HFF-Myc (cell line): Measurements from ENCODE around the gene RPL7A.
"Not testable (repeated sequence)": the region's sequence is repeated elsewhere in the genome, so short reads cannot be mapped to it uniquely, and the experiment has no call there.

Experiments
- DNase-seq: peaks from one replicate; pipeline ENCODE4 v3.0.0-alpha.2; 2011; ENCODE audit warnings: low read depth; ENCODE audit errors: extremely low read depth
- H3K4me3 ChIP-seq: replicated peaks from 2 replicates; pipeline ENCODE4 v1.5.1; 2011; ENCODE audit warnings: low read depth, mild to moderate bottlenecking, control low read depth, low read length
- TF ChIP-seq, protein P1 (sequence below): IDR thresholded peaks from 2 replicates; pipeline ENCODE4 v1.5.1; 2012; ENCODE audit warnings: mild to moderate bottlenecking, low read depth, low read length, control low read depth; ENCODE audit errors: missing control alignments

RPL7A gene

DNA sequence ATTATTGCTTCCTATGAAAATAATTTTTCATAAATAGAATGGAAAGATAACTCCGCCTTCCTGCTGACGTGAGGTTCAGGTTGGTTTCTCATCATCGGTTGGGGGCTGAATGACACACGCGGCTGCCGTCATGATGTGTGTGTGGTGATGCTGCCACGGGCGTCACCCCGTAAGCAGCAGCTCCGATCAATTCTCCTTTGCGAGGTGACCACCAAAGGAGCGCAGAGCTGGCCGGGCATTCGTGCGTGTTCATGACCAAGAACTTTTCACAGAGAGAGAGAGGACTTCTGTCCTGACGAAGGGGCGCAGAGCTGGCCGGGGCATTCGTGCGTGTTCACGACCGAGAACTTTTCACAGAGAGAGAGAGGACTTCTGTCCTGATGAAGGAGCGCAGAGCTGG lies 42.3 kb upstream of the RPL7A start:
- TF ChIP-seq, protein P1, sequence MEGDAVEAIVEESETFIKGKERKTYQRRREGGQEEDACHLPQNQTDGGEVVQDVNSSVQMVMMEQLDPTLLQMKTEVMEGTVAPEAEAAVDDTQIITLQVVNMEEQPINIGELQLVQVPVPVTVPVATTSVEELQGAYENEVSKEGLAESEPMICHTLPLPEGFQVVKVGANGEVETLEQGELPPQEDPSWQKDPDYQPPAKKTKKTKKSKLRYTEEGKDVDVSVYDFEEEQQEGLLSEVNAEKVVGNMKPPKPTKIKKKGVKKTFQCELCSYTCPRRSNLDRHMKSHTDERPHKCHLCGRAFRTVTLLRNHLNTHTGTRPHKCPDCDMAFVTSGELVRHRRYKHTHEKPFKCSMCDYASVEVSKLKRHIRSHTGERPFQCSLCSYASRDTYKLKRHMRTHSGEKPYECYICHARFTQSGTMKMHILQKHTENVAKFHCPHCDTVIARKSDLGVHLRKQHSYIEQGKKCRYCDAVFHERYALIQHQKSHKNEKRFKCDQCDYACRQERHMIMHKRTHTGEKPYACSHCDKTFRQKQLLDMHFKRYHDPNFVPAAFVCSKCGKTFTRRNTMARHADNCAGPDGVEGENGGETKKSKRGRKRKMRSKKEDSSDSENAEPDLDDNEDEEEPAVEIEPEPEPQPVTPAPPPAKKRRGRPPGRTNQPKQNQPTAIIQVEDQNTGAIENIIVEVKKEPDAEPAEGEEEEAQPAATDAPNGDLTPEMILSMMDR, result no peak
- DNase-seq, result no peak
- H3K4me3 ChIP-seq, result no peak overlapping the region

DNA sequence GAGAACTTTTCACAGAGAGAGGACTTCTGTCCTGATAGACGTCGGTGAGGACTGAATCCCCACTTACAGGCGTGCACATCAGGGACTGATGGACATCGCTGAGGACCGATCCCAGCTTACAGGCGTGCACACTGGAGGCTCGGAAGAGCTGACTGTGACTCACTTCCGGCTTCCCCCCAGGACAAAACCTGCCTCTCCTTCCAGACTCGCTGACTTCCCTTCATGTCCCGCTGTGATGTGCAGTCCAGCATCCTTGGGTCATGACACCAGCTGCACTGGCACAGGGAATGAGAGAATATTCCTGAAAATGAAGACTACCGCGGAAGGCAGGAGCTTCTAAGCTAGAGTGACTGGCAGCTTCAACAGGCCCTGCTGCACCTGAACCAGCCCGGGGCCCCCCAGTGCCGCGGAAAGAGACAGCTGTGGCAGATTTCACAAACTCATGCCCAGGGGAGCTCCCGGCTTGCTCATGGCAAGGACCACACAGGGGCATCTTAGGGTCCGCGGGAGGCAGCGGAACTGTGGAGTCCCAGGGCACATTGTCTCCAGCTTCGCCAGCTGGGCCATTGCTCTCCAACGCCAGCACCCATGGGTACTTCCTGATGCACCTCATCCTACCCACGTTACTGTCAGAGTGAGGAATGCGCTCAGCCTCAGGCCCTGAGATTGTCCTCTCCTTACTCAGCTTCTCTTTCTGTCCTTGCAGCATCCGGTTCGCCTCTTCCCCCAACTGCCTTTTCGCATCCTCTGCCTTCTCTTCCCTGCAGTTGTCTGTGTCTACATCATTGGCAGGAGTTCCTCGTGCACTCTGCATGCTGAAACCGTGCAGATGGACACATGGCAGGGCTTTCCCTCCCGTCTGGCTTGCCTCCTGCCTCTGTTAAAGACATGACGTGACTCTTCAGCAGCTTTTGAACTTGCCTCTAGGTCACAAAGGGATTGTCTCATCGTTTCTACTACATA lies 41.5 kb upstream of the RPL7A start:
- TF ChIP-seq, protein P1, result no peak
- H3K4me3 ChIP-seq, result no peak overlapping the region
- no peak for DNase-seq

DNA sequence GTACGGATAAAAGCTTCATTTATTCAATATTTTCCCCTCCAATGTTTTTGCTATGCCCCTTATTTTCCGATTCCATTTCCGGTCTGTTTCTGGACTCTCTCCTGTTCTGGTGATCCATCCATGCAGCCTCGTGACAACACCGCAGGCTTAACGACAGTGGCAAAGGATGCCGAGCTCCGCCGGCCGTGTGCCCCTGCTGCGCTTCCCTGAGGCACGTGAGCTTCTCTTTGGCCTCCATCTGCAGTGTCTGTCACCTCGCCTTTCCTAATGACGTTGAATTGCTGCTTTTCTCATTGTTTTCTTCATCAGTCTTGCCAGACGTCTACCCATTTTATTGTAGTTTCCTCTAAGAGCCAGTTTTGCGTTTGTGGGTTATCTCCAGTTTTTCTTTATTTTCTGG lies 40.7 kb upstream of the RPL7A start:
- DNase-seq, result no peak
- TF ChIP-seq, protein P1, result no peak
- no peak overlapping the region for H3K4me3 ChIP-seq

DNA sequence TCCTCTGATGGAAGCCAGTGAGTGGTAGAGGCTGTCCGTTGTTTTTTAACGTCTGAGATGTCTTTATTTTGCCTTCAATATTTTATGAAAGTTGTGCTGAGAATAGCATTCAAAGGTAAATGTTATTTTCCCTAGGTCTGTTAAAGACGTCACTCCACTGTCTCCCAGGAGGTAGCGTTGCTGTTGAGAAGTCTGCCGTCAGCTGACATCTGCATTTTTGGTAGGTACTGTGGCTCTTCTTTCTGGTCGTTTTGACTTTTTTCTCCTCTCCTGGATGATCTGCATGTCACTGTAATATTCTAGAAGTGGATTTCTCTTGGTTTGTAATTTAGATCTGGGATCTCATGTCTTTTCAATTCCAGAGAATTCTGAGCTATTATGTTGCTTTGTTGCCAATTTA lies 38.4 kb upstream of the RPL7A start:
- no peak for DNase-seq
- H3K4me3 ChIP-seq, result no peak overlapping the region
- TF ChIP-seq, protein P1, result no peak

DNA sequence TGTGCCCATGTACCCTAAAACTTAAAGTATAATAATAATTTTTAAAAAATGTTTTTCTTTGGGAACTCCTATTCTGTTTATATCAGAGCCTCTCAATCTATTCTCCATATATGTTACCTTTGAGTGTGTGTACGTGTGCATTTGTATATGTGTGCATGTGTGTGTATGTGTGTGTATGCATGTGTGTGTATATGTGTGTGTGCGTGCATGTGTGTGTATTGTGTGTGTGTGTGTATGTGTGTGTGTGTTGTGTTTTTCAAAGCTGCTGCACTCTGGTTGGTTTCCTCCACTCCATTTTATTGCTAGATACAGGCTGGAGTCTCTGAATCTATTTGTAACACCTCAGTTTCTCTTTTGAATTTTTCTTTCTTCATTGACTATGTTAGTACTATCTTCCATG lies 32.0 kb upstream of the RPL7A start:
- TF ChIP-seq, protein P1, result no peak
- DNase-seq, result no peak
- no peak overlapping the region for H3K4me3 ChIP-seq

DNA sequence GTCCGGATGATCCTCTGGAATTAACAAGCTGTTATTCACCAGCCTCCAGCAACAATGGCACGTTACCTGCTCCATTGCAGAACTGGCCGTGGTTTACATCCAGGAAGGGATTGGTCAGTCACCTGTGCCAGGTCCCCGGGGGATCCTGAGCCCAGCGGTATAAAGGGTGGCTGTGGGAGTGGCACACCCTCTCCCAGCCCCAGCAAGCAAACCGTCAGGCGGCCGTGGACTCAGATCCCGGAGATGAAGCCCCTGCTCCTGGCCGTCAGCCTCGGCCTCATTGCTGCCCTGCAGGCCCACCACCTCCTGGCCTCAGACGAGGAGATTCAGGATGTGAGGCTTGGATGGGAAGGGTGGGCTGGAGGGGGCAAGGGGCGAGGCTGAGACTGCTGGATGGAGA lies 30.5 kb upstream of the RPL7A start:
- H3K4me3 ChIP-seq, DNase-seq: not testable (repeated sequence)

DNA sequence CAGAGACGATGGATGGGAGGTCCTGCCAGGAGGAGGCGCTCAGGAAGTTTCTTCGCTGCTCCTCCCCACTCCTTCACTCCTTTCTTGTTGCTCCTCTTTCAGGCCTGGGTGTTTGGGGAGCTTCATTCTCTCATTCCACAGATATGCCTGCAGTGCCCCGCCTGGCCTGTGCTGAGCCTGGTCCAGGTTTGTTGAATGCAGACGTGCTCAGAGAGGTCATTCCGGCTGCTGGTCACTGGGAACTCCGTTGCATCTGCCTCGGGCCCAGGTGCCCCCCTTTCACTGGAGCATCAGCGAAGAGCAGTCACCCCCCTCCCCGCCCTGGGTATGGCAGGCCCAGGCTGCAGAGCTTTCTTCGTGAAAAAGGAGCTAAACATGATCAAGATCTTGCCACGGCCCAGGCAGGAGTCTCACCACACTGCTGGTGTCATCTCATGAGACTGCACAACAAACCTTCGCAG lies 27.6 kb upstream of the RPL7A start:
- no peak overlapping the region for H3K4me3 ChIP-seq
- no peak for DNase-seq
- TF ChIP-seq, protein P1, result no peak
